Measurements from ENCODE around the gene ACOXL. TPM values are rescaled to one million over a fixed set of nuclear protein-coding genes. Genes with fewer than 3 reads are reported as not detected.

The ACOXL gene
- total RNA-seq, 2 experiments from 2014 or later, result not detected

DNA sequence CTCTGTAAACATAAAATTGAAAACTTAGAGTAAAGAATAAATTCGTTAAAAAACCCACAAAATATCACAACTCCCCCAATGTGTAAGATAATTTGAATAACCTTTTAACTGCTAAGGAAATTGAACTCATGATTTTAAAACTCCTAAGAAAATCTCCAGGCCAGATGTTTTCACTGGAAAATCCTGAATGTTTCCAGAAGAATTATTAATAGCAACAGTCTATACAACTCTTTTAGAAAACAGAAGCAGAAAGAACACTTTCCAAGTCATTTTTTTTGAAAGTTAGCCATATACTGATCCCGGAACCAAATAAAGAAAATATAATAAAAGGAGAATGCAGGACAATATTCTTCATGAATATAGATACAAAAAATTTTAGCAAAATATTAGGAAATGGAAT lies 165.6 kb downstream of the ACOXL start:
- no peak for ATAC-seq (ENCODE audit: poor library complexity)

DNA sequence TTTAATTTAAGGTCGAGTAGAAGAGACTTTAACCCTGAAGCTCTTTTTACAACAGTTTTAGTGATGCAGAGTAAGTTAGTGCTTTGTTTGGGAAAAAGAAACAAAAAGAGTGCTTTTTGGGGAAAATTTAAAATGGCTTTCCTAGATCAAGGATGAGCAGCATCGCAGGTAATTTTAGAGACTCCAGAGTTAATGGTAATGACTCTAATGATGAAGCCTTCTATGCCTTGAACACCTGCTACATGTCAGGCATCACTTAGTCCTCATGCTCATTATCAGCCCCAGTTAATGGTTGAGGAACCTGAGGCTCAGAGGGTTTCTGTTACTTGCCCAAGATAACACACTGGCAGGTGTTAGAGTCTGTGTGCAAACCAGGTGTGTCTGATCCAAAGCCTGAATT lies 167.8 kb downstream of the ACOXL start:
- TF ChIP-seq, protein P1, sequence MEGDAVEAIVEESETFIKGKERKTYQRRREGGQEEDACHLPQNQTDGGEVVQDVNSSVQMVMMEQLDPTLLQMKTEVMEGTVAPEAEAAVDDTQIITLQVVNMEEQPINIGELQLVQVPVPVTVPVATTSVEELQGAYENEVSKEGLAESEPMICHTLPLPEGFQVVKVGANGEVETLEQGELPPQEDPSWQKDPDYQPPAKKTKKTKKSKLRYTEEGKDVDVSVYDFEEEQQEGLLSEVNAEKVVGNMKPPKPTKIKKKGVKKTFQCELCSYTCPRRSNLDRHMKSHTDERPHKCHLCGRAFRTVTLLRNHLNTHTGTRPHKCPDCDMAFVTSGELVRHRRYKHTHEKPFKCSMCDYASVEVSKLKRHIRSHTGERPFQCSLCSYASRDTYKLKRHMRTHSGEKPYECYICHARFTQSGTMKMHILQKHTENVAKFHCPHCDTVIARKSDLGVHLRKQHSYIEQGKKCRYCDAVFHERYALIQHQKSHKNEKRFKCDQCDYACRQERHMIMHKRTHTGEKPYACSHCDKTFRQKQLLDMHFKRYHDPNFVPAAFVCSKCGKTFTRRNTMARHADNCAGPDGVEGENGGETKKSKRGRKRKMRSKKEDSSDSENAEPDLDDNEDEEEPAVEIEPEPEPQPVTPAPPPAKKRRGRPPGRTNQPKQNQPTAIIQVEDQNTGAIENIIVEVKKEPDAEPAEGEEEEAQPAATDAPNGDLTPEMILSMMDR (IDR thresholded peaks at IDR 0.05), result no peak
- DNase-seq (no peak), ATAC-seq (ENCODE audit: poor library complexity) (no peak)
- Mint-ChIP-seq H3K4me1 (ENCODE audit: low read depth) (no peaks in the 10 kb centered on the region), H3K9me3 (peaks cover 7% of the 10 kb centered on the region), H3K27ac (no peak overlapping the region), H3K36me3 (ENCODE audit: low read depth) (no peaks in the 10 kb centered on the region), H3K4me3 (no peak overlapping the region), H3K27me3 (peaks cover 9% of the 10 kb centered on the region)
- POLR2A ChIA-PET, result no interaction called here
- Histone ChIP-seq H3K9me3 (ENCODE audit: control insufficient read depth in 1 of 2, insufficient read depth in 1 of 2, low read length in 2 of 2) (peaks cover 0 to 5% of the 10 kb centered on the region in 2 experiments), H3K27me3 (ENCODE audit: control insufficient read depth in 1 of 2, insufficient read depth in 2 of 2, low read length in 2 of 2) (no peaks in the 10 kb centered on the region), H3K4me3 (ENCODE audit: low read length) (no peak overlapping the region), H3K4me1 (ENCODE audit: insufficient read depth, low read length) (no peaks in the 10 kb centered on the region), H3K27ac (ENCODE audit: low read depth in 1 of 2, low read length in 2 of 2) (no peak overlapping the region), H3K36me3 (ENCODE audit: insufficient read depth, low read length) (no peaks in the 10 kb centered on the region)
- intact Hi-C loops (cut with DNase I, micrococcal nuclease), result no loop called here
- CTCF ChIA-PET, result no interaction called here

More for the DNA sequence above, 165.6 kb downstream of the ACOXL start:
- DNase-seq, result no peak
- H3K36me3 ChIP-seq (ENCODE audit: insufficient read depth, low read length), result no peaks in the 10 kb centered on the region
- H3K9me3 ChIP-seq (ENCODE audit: control insufficient read depth in 1 of 2, insufficient read depth in 1 of 2, low read length in 2 of 2), result no peaks in the 10 kb centered on the region
- H3K27me3 Mint-ChIP-seq, result peaks cover 18% of the 10 kb centered on the region
- peaks cover 0 to 8% of the 10 kb centered on the region in 2 experiments for H3K27me3 ChIP-seq (ENCODE audit: control insufficient read depth in 1 of 2, insufficient read depth in 2 of 2, low read length in 2 of 2)
- POLR2A ChIA-PET, result no interaction called here
- no peaks in the 10 kb centered on the region for H3K4me1 ChIP-seq (ENCODE audit: insufficient read depth, low read length)
- intact Hi-C loops (cut with DNase I, micrococcal nuclease), result no loop called here
- CTCF ChIA-PET, result no interaction called here
- H3K27ac ChIP-seq (ENCODE audit: low read depth in 1 of 2, low read length in 2 of 2), result no peak overlapping the region
- H3K4me3 Mint-ChIP-seq, result no peak overlapping the region
- H3K4me3 ChIP-seq (ENCODE audit: low read length), result no peak overlapping the region
- TF ChIP-seq, protein P1 (IDR thresholded peaks at IDR 0.05), result no peak
- no peaks in the 10 kb centered on the region for H3K4me1 Mint-ChIP-seq (ENCODE audit: low read depth)
- H3K27ac Mint-ChIP-seq, result no peak overlapping the region
- peaks cover 7% of the 10 kb centered on the region for H3K9me3 Mint-ChIP-seq
- no peaks in the 10 kb centered on the region for H3K36me3 Mint-ChIP-seq (ENCODE audit: low read depth)

DNA sequence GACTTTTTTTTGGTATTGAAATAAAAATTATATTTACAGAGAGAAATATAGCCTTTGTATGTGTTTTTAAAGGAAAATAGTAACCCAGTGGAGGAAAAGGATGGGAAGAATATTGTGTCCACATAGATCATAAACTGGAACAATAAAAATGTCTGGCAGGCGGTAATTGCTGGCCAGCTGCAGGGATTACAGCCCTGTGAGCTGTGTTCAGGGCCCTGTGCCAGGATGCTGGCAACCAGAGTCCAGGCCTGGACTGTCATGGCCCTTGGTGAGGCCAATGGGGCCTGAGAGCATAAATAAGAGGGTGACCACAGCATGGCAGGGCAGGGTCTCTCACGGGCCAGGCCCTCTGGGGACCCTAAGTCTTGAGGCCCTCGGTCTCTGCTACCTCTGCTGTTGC lies 171.2 kb downstream of the ACOXL start:
- no peaks in the 10 kb centered on the region for H3K9me3 Mint-ChIP-seq
- TF ChIP-seq, protein P1 (IDR thresholded peaks at IDR 0.05), result no peak
- ATAC-seq (ENCODE audit: poor library complexity) (no peak), DNase-seq (no peak)
- H3K27me3 Mint-ChIP-seq, result no peaks in the 10 kb centered on the region
- H3K4me3 Mint-ChIP-seq, result no peak overlapping the region
- peaks cover 0 to 5% of the 10 kb centered on the region in 2 experiments for H3K9me3 ChIP-seq (ENCODE audit: control insufficient read depth in 1 of 2, insufficient read depth in 1 of 2, low read length in 2 of 2)
- H3K4me1 Mint-ChIP-seq (ENCODE audit: low read depth), result no peaks in the 10 kb centered on the region
- no peaks in the 10 kb centered on the region for H3K36me3 ChIP-seq (ENCODE audit: insufficient read depth, low read length)
- no peaks in the 10 kb centered on the region for H3K4me1 ChIP-seq (ENCODE audit: insufficient read depth, low read length)
- no peak overlapping the region for H3K27ac ChIP-seq (ENCODE audit: low read depth in 1 of 2, low read length in 2 of 2)
- H3K4me3 ChIP-seq (ENCODE audit: low read length), result no peak overlapping the region
- no peak overlapping the region for H3K27ac Mint-ChIP-seq
- no peaks in the 10 kb centered on the region for H3K27me3 ChIP-seq (ENCODE audit: control insufficient read depth in 1 of 2, insufficient read depth in 2 of 2, low read length in 2 of 2)
- intact Hi-C loops (cut with DNase I, micrococcal nuclease), result no loop called here
- no peaks in the 10 kb centered on the region for H3K36me3 Mint-ChIP-seq (ENCODE audit: low read depth)
- ChIA-PET CTCF (interaction anchor here (1.1 kb wide), 1 partner anchor 74 kb away, joined by 3 read pairs; no protein-coding TSS in a partner anchor), POLR2A (no interaction called here)

Data from CD4-positive, alpha-beta T cell (primary cell).